B cell (primary cell): Measurements from ENCODE around the gene THBS3.

Experiments used
- EZH2 ChIP-seq: IDR thresholded peaks from 2 replicates; pipeline ENCODE4 v1.6.1; 2012; ENCODE audit warnings: borderline replicate concordance, low read depth, mild to moderate bottlenecking, moderate library complexity, low read length; ENCODE audit not compliant: insufficient read depth, poor library complexity, severe bottlenecking
- TF ChIP-seq, protein P1 (sequence below): fragments of 200-600 bp; IDR thresholded peaks from one replicate; pipeline ENCODE4 v1.8.0; 2022; ENCODE audit warnings: antibody characterized with exemption, mild to moderate bottlenecking

DNA sequence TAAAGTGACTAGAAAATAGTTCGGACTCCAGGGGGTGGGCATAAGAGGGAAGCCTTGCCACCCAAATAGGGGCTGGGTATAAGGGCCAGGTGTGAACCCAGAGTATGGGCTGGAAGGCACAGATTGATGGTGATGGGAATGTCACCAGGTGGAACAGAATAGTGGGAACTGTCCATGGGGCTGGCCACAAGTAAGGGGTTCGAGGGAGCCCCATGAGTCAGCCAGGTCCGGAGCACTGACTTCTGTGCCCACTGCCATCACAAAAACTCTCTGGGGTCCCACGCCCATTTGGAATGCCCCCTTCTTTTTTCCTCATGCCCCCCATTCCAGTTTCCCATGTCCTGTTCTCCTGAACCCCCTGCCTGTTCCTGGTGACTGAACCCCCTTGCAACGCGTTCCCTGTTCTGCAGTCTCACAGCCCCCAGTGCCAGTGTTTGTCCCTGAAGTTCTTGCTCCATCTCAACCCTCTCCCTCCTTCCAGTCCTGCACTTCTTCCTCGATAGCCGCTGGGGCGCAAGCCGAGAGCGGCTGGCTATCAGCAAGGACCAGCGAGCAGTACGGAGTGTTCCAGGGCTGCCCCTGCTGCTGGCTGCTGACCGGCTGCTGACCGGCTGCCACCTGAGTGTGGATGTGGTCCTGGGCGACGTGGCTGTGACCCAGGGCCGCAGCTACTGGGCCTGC, 26.2 kb downstream of the THBS3 start:
- no peak for TF ChIP-seq EZH2
- TF ChIP-seq, protein P1, sequence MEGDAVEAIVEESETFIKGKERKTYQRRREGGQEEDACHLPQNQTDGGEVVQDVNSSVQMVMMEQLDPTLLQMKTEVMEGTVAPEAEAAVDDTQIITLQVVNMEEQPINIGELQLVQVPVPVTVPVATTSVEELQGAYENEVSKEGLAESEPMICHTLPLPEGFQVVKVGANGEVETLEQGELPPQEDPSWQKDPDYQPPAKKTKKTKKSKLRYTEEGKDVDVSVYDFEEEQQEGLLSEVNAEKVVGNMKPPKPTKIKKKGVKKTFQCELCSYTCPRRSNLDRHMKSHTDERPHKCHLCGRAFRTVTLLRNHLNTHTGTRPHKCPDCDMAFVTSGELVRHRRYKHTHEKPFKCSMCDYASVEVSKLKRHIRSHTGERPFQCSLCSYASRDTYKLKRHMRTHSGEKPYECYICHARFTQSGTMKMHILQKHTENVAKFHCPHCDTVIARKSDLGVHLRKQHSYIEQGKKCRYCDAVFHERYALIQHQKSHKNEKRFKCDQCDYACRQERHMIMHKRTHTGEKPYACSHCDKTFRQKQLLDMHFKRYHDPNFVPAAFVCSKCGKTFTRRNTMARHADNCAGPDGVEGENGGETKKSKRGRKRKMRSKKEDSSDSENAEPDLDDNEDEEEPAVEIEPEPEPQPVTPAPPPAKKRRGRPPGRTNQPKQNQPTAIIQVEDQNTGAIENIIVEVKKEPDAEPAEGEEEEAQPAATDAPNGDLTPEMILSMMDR = no peak
